Left kidney (tissue), 2 donors: ENCODE measurements around the gene BCAT1. TPM values are rescaled to one million over a fixed set of nuclear protein-coding genes. Genes with fewer than 3 reads are reported as not detected.
"Not testable (repeated sequence)": the region's sequence is repeated elsewhere in the genome, so short reads cannot be mapped to it uniquely, and the experiment has no call there.

Source experiments
- DNase-seq: peaks from one replicate; pipeline ENCODE4 v3.0.0-alpha.2; 2013
- polyA plus RNA-seq: library from polyadenylated mRNA; unstranded; fragments of 120-200 nt; gene quantifications from one replicate; pipeline ENCODE4 v1.2.1, GENCODE V29; 2013; ENCODE audit not compliant: insufficient read length

BCAT1 gene
- polyA plus RNA-seq, 1 donor = 55.3 TPM

GRCh38 chr12:24928533-24929306 lies 20.2 kb downstream of the BCAT1 start:
- not testable (repeated sequence) for DNase-seq

DNA sequence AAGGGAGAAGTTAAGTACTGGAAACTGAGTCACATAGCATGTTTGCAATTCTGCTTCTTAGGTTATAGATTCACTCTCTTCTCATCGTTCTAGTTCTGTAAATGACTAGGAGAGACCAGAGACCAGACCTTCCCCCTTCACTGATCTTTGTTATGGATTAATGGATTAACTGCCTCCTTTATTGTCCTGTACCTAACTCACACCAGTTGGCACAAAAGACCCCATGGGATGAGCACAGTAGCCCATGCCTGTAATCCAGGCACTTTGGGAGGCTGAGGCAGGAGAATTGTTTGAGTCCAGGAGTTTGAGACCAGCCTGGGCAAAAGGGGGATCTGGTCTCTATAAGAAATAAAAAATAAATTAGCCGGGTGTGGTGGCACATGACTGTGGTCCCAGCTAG lies 20.8 kb downstream of the BCAT1 start:
- no peak for DNase-seq

- DNase-seq = not testable (repeated sequence)
Observed at GRCh38 chr12:24926080-24926479, 22.8 kb downstream of the BCAT1 start.

GRCh38 chr12:24922090-24922489 lies 26.8 kb downstream of the BCAT1 start:
- DNase-seq = no peak

GRCh38 chr12:24921251-24922038 lies 27.5 kb downstream of the BCAT1 start:
- DNase-seq = no peak

DNA sequence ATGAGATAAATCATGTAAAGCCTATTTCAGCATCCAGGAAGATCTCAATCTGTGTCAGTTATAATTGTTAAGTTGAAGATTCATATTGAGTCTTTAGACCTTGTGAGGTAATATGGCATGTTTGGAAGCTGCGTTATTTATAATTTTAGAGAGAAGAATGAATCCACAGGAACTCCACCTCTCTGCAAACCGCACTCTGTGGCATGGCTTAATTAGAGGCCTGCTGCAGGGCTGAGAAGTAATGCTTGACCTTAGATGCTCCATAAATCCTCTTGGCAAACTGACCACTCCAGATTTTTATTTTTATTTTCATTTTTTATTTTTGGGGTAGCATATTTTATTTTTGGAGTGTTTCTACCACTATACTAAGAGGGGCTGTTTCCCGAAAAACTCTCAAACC lies 28.8 kb downstream of the BCAT1 start:
- no peak for DNase-seq

GRCh38 chr12:24919346-24920001 lies 29.4 kb downstream of the BCAT1 start:
- no peak for DNase-seq

- DNase-seq = no peak
Observed at GRCh38 chr12:24918596-24918995, 30.3 kb downstream of the BCAT1 start.

DNA sequence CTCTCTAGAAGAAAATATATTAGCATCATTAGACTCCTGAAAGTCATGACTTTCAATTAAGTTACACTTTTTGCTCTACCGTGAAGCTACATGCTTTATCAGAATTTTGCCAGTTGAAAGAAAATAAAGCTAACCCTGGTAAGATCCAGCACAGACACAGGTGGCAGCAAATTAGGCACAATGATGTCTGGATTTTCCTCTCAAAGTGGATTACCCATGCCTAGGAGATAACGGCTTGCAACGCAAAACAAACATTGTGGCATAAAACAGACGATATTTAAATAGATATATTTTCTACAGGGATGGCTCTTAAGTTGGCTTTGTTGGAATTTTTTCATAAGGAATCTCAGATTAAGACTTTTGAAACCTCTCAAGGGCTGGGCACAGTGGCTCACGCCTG lies 33.4 kb downstream of the BCAT1 start:
- no peak for DNase-seq

- DNase-seq = no peak
Observed at GRCh38 chr12:24913953-24914352, 34.9 kb downstream of the BCAT1 start.

DNA sequence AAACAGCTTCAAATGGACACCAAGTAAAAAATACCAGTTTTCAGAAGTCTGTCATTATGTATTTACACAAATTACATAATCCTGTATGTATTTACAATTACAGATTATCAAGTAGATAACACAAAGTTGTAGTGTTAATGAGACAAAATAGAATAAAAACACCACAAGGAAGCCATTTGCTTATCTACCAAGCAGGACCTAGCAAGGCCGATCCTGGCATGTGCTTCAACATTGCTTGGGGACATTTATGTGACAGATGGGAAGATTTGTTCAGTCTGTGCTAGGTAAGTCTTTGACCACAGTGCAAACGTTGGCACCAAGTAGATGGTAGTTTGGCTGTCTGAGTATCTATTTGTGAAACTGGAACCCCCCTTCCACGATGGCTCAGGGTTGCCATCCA lies 35.8 kb downstream of the BCAT1 start:
- DNase-seq = no peak

DNA sequence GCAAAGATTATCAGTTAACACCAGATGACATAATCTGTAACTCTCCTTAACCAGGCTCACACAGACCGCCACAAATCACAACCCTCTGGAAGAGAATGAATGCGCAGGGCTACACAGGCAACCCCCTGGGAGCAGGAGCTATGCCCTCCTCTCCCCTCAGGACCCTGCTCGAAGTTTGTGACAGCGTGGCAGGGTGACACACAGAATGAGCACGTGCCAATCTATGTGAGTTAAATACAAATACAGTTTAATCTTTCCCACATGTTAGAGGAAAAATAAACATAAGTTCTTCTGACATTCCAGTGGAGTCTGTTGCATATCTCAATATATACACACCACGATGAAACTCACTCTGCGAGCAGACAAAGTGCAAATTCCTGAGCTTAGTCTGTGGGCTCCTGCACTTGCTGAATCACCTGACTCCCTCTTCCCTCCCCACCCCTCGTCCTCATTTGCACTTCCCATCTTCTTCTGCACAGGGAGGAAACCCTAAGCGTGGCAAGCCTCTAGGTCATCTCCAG lies 37.6 kb downstream of the BCAT1 start:
- no peak for DNase-seq

- not testable (repeated sequence) for DNase-seq
Observed at GRCh38 chr12:24910192-24910591, 38.7 kb downstream of the BCAT1 start.

DNA sequence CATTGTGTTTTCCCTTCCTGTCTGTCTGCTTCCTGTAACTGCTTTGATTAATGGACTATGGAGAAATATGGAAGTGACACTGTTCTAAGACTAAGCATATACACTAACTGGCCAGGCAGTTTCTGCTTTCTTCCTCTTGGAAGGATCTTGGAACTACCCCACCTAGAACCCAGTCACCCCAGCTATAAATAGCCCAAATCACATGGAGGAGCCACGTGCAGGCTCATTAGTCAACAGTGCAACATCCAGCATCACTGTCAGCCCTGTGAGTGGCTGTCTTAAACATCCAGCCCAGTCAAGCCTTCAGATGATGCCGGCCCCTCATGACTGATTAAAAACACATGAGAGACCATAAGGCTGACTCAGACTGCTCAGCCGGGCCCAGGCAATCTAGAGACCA lies 39.2 kb downstream of the BCAT1 start:
- no peak for DNase-seq

DNA sequence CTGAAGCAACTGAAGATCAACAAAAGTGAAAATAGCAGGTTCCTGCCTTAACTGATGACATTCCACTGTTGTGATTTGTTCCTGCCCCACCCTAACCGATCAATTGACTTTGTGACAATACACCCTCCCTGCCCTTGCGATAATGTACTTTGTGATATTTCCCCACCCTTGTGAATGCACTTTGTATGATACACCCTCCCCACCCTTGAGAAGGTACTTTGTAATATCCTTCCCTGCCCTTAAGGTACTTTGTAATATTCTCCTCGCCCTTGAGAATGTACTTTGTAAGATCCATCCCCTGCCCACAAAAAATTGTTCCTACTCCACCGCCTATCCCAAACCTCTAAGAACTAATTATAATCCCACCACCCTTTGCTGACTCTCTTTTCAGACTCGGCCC lies 41.4 kb downstream of the BCAT1 start:
- DNase-seq = no peak

GRCh38 chr12:24906141-24906540 lies 42.8 kb downstream of the BCAT1 start:
- DNase-seq = no peak

DNA sequence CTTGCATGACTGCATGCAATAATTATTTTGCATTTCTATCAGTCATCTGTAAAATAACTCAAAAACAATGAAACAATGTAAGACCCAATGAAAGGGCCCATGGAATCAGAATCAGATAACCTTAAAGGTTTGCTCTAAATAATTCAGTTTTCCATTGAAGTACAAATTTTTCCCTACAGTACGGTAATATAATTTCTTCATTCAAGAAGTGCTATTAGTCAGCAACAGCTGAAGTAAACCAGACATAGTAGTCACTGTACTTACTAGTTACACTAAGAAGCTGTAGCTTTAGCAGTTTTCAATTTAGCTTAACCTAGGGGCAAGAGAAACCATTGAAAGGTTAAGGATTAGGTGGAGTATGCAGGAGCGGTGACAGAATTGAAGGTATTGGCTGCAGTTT lies 43.5 kb downstream of the BCAT1 start:
- no peak for DNase-seq

DNA sequence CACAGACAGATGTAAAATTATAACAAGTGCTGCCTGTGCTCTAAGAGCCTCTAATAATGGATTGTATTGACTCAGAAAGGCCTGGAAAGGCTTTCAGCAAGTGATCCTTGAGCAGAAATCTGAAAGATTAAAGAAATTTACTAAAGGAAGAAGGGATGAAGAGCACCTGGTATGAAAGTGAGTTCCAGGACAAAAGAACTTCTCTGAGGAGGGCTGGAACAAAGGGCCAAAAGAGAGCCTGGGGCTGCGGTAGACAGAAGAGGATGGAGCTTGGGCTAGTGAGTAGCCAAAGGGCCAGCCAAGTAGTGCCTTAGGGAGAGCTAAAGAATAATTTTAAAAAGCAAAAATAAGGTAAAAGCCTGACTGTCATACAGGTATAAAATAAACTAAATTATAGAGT lies 44.0 kb downstream of the BCAT1 start:
- no peak for DNase-seq

DNA sequence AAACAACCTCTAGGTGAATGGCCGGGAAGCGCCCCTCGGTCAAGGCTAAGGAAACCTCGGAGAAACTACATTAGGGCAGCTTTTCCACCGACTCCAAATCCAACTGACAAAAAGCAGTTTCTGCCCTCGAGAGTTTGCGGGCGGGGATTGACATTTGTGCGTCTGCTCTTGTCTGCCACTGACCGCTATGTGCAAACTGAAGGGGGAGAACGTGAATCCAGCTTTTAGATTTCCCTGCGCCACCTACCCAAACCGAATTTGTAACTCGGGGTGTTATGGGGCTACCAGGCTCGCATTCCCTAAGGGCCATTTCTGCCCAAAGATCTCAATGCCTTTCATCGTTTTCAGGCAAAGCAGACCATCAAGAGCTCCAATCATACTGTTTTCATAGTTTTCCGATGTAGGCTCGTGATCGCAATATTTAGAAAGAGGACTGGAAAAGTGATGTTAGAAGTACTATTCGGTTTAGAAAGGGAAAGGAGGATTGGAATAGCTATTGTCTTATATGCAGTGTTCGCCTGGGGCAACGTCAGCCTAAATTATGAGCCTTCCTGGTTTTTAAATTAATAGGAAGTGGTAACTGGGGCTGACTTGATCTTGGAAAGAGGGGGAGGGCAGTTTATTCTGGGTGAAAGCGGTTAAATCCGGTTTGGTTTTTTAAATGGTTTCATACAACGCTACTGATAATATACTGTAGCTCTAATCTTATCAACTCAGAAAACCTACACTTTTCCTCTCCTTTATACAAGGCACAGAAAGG lies 45.4 kb downstream of the BCAT1 start:
- DNase-seq = no peak

- DNase-seq = no peak
Observed at GRCh38 chr12:24902511-24903328, 46.2 kb downstream of the BCAT1 start.
